K562 (cell line): ENCODE measurements around the gene SLC22A12. TPM values are rescaled to one million over a fixed set of nuclear protein-coding genes. Genes with fewer than 3 reads are reported as not detected.

ENCODE experiments used
- ATAC-seq: fragments of 200-7000 bp; cut with Tn5 transposase; 3 replicates; pipeline ENCODE4 v1.9.1; 2020; ENCODE audit warnings: moderate library complexity
- BruUV-seq: library from RNA; stranded (reverse); fragments of 400-500 nt; replicated peaks from 2 replicates; lab custom pipeline; 2021; lab: Mats Ljungman, UMichigan
- CTCF ChIA-PET: fragments of 300-600 bp; formaldehyde crosslinking; extraction: SDS; loops from one replicate; lab custom pipeline; 2021; ENCODE audit warnings: low intra/inter-chr PET ratio; lab: Yijun Ruan, JAX
- POLR2A ChIA-PET: fragments of 300-600, 350-650 bp; sonication (Branson Sonifier 250); formaldehyde crosslinking; extraction: SDS; loops from one replicate; lab custom pipeline; 2021; ENCODE audit warnings: antibody characterized with exemption, inconsistent platforms; lab: Yijun Ruan, JAX
- DNase-seq, 4 experiments: peaks; one replicate each; pipeline versions ENCODE4 v3.0.0 to v3.0.0-alpha.2; 2011 to 2018; ENCODE audit warnings: low spot score in 3 of 4, mixed read lengths in 3 of 4; ENCODE audit errors: extremely low read depth in 1 of 4
- FAIRE-seq: peaks from 2 replicates; lab custom pipeline; 2011; peaks lifted over from hg19 to GRCh38; lab: Jason Lieb, UNC
- H2AFZ ChIP-seq: 2 replicates; pipeline ENCODE4 v1.6.0; 2011; ENCODE audit warnings: low read depth, low read length, control low read depth, inconsistent platforms
- H3K27ac ChIP-seq: fragments of 200-600 bp; 3 replicates; pipeline ENCODE4 v1.8.0; 2011; ENCODE audit warnings: low read depth, mild to moderate bottlenecking, control low read depth, inconsistent platforms, low read length, moderate library complexity, mixed read lengths; ENCODE audit errors: extremely low read depth
- H3K27me3 ChIP-seq, 2 experiments: fragments of 300-600 bp in 1 of 2; 2 replicates in 1 of 2; 3 replicates in 1 of 2; pipeline versions ENCODE4 v1.6.0 to v1.8.0; 2011; ENCODE audit warnings: inconsistent platforms in 2 of 2, low read length in 2 of 2, mild to moderate bottlenecking in 1 of 2, mixed read lengths in 1 of 2, moderate library complexity in 1 of 2; ENCODE audit not compliant: control insufficient read depth in 2 of 2, insufficient read depth in 2 of 2
- H3K36me3 ChIP-seq: fragments of 300-600 bp; 3 replicates; pipeline ENCODE4 v1.8.0; 2011; ENCODE audit warnings: mild to moderate bottlenecking, low read length, inconsistent platforms; ENCODE audit not compliant: control insufficient read depth, insufficient read depth
- H3K4me1 ChIP-seq, 2 experiments: fragments of 200-600 bp in 1 of 2; replicated peaks in 1 of 2; 2 replicates in 1 of 2; 3 replicates in 1 of 2; pipeline versions ENCODE4 v1.5.1 to v1.8.0; 2011; ENCODE audit warnings: inconsistent platforms in 2 of 2, low read length in 2 of 2, mild to moderate bottlenecking in 1 of 2, mixed read lengths in 1 of 2, moderate library complexity in 1 of 2; ENCODE audit not compliant: control insufficient read depth in 2 of 2, insufficient read depth in 2 of 2
- H3K4me2 ChIP-seq: 2 replicates; pipeline ENCODE4 v1.6.1; 2011; ENCODE audit warnings: low read length, control low read depth, inconsistent platforms, mixed read lengths; ENCODE audit not compliant: insufficient read depth
- H3K4me3 ChIP-seq: fragments of 200-600 bp; sonication (generic), shearing (Covaris generic); 2 replicates; pipeline ENCODE4 v1.5.1; 2016; ENCODE audit warnings: control low read depth, inconsistent platforms
- H3K79me2 ChIP-seq: fragments of 200-600 bp; 3 replicates; pipeline ENCODE4 v1.8.0; 2011; ENCODE audit warnings: low read length, inconsistent platforms; ENCODE audit not compliant: control insufficient read depth, insufficient read depth
- H3K9ac ChIP-seq, 2 experiments: 2 replicates each; pipeline versions ENCODE4 v1.6.0 to v1.6.1; 2011; ENCODE audit warnings: low read depth in 2 of 2, low read length in 2 of 2, control low read depth in 1 of 2, inconsistent platforms in 1 of 2, mild to moderate bottlenecking in 1 of 2, mixed read lengths in 1 of 2; ENCODE audit not compliant: insufficient read depth in 1 of 2
- H3K9me1 ChIP-seq: one replicate; pipeline ENCODE4 v1.6.0; 2011; ENCODE audit warnings: inconsistent platforms, mild to moderate bottlenecking, low read length, moderate library complexity; ENCODE audit not compliant: control insufficient read depth, insufficient read depth
- H3K9me3 ChIP-seq: replicated peaks from 2 replicates; pipeline ENCODE4 v1.5.1; 2011; ENCODE audit warnings: low read depth, low read length, inconsistent platforms; ENCODE audit not compliant: control insufficient read depth, insufficient read depth
- H4K20me1 ChIP-seq: replicated peaks from 2 replicates; pipeline ENCODE4 v1.6.1; 2011; ENCODE audit warnings: low read length, inconsistent platforms, mixed read lengths; ENCODE audit not compliant: control insufficient read depth, insufficient read depth
- ATF3 ChIP-seq, 2 experiments: fragments of 450-650 bp in 1 of 2; sonication (generic) in 1 of 2; formaldehyde crosslinking in 1 of 2; IDR thresholded peaks in 1 of 2; conservative IDR thresholded peaks in 1 of 2; 2 replicates each; pipeline versions ENCODE4 v1.6.1 to v1.8.1; 2016 to 2023; ENCODE audit warnings: mild to moderate bottlenecking in 2 of 2, moderate library complexity in 2 of 2, inconsistent platforms in 1 of 2, missing genetic modification reagents in 1 of 2
- SPI1 ChIP-seq: IDR thresholded peaks from 2 replicates; pipeline ENCODE4 v1.6.1; 2011; ENCODE audit warnings: low read depth, low read length, control low read depth, borderline replicate concordance
- ZNF263 ChIP-seq: sonication (generic); formaldehyde crosslinking; IDR thresholded peaks from 2 replicates; pipeline ENCODE4 v1.8.0; 2022; ENCODE audit warnings: mild to moderate bottlenecking, missing genetic modification reagents, borderline replicate concordance
- WGBS: fragments of 100-300 bp; shearing (Covaris generic); methylation state at CpG from one replicate; pipeline ENCODE4 v1.1.6; 2016; ENCODE audit warnings: low coverage, mixed read lengths; ENCODE audit not compliant: insufficient coverage; ENCODE audit errors: missing lambda C conversion rate; 5-methylcytosine and 5-hydroxymethylcytosine counted together
- in situ Hi-C: fragments of 300-500 bp; cut with MboI; formaldehyde crosslinking; loops from 4 replicates; pipeline ENCODE4 v1.15.0; 2018; ENCODE audit warnings: inconsistent platforms, mixed read lengths
- intact Hi-C: fragments of 100-400 bp; cut with micrococcal nuclease; formaldehyde crosslinking; loops from 2 replicates; pipeline ENCODE4 v1.14.2; 2022
- polyA plus RNA-seq, 8 experiments: library from polyadenylated mRNA; depleted of rRNA in 4 of 8; stranded (reverse) in 5 of 8; unstranded in 3 of 8; fragments of >200 nt; fragmentation: Nextera tagmentation in 2 of 8; fragmentation: Illumina TruSeq in 1 of 8; extraction: Ambion mirVana in 2 of 8; extraction: Trizol in 1 of 8; gene quantifications; 2 replicates each; pipeline versions ENCODE4 v1.2.1 to v1.2.3, GENCODE V29; 2011 to 2014; ENCODE audit warnings: inconsistent platforms in 1 of 8, missing spikeins in 1 of 8
- total RNA-seq, 7 experiments: library from RNA; depleted of rRNA in 6 of 7; stranded (reverse); fragments of >200 nt in 6 of 7; fragmentation: Illumina TruSeq in 2 of 7; extraction: Trizol in 2 of 7; gene quantifications; 2 replicates each; pipeline versions ENCODE4 v1.2.1 to v1.2.3, GENCODE V29; 2011 to 2021; ENCODE audit warnings: low replicate concordance in 1 of 7

SLC22A12 gene
- total and polyA plus RNA-seq, 9 of the 15 experiments (the other 6 are each of a cell fraction or from before 2014, with no cell fraction given), result not detected

- H3K36me3 ChIP-seq, result no peaks in the 10 kb centered on the region
- TF ChIP-seq ATF3 (IDR thresholded peaks at IDR 0.05), result no peak
- no peak for TF ChIP-seq ATF3 (CRISPR knock-in tag; conservative IDR thresholded peaks at IDR 0.05)
- TF ChIP-seq SPI1, result peak; percentile 53; the same call in 1 of the 2 replicates
- peak; percentile 46; the same call in 1 of the 2 replicates for TF ChIP-seq ZNF263 (CRISPR knock-in tag)
- TF ChIP-seq, all 486 proteins: peak for 2
- no TSS peak for BruUV-seq
- Histone ChIP-seq H4K20me1 (peaks cover 4% of the 10 kb centered on the region; the same call in 1 of the 2 replicates), H3K79me2 (no peaks in the 10 kb centered on the region), H3K4me1 (peaks cover 0 to 15% of the 10 kb centered on the region in 2 experiments; a peak in 1 of 5 replicates), H3K4me2 (no peak overlapping the region), H3K9ac (no peak overlapping the region), H3K9me1 (no peaks in the 10 kb centered on the region), H3K27ac (no peak overlapping the region), H3K27me3 (peaks cover 5 to 45% of the 10 kb centered on the region in 2 experiments; a peak in 2 of 5 replicates), H2AFZ (no peak overlapping the region), H3K9me3 (no peaks in the 10 kb centered on the region), H3K4me3 (no peak overlapping the region)
- in situ Hi-C loops, result no loop called here
- no peak for DNase-seq
- ChIA-PET POLR2A (interaction anchor here (0.6 to 1.1 kb wide), 2 partner anchors 48 to 1969 kb away, joined by 3 read pairs; no protein-coding TSS in a partner anchor), CTCF (no interaction called here)
- no peak for ATAC-seq
- WGBS, result 9% methylated on average over 9 of the region's 11 CpGs
- FAIRE-seq, result no peak
- intact Hi-C loops, result no loop called here
Observed at GRCh38 chr11:64611869-64612646, 21.0 kb downstream of the SLC22A12 start.
